GM21576 (cell line): ENCODE measurements around the gene LRRC27.

Source experiments
- ATAC-seq: cut with Tn5 transposase; IDR thresholded peaks from one replicate; pipeline ENCODE4 v1.9.1; 2021; ENCODE audit warnings: mild to moderate bottlenecking, moderate library complexity; ENCODE audit not compliant: unreplicated experiment

Gene LRRC27

DNA sequence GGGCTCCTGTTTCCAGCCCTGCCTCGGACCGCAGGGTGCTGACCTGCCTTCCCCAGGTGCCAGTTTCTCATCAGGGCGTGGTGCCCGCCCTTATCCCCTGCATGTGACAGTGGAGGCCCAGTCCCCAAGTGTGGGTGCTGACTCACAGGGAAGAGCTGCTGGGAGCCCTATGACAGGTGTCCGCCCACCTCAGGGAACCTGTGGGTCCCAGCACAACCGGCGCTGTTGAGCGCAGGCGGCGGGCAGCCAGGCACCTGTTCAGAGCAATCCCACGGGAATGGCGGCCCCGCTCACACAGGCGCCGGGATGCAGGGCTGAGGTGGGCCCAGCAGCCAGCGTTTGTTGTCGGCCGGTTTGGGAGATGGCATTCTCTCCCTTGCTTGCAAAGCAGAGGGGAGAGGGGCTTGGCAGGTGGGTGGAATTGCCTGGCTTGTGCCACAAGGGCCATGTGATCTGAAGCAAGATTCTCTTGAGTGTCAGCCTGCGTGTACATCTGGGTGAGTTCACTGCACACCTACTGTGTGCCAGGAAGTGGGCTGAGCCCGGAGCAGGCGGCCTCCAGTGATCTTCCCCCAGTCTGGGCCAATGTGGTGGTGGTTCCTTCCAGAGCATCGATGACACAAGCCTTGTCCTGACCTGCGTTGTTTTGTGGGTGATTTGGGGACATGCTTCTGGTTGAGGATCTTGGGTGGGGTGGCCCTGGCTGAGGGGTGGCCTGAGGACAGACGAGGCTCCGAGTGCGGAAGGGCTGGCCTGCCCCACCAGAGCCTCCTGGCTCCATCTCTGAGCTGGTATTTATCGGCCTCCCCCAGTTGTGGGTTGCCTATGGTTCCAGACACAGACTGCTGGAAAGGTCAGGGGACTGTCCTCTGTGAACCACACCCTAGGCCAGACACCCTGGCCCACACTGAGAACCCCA lies 67.4 kb downstream of the LRRC27 start:
- no peak for ATAC-seq

DNA sequence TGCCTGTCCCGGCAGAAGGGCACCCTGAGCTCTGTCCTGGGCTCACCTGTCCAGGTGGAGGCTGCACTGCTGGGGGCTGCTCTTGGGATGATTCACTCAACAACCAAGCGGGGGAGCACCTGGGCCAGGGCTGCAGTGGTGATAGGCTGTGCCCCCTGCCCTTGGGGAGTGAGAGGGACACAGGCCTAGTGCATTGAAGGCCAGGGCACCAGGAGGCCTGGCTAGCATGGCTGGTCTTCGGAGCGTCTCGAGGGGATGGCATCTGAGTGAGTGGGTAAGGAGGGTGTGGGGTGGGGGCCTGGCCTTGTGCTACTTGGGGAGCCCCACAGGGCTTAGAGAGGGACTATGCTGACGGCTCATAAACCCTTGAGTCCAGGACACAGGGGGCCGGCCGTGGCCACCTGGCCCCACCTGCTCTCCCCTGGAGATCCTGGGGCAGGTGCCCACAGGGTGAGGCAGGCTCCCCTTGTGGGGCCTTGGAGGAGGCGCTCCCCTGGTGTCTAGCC lies 68.1 kb downstream of the LRRC27 start:
- ATAC-seq, result no peak

DNA sequence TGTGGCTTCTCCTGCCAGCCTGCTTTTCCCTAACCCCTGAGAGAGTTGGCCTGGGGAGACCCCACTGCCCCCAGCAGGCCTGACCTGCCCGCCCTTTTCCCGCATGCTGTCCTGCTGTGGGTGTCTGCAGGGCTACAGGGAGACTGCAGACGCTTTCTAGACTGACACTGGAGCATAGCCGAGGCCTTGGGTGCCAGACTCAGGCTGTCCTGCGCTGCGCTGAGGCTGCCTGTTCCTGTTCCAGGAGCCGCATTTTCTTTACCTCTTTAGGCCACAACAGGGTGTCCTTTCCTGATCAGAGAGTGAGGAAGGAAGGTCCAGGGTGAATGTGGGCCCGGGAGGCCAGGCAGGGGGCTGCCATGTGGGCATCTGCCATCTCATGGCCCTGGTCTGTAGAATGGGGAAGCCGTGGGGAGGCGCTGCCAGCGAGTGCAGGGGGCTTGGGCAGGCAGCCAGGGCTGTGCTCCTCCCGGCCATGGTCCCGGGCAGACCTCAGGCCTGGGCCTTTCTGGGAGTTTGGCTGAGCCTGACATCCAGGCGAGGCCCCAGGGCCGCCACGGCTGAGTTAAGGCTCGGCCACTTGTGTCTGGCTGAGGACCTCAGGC lies 68.7 kb downstream of the LRRC27 start:
- ATAC-seq, result no peak

DNA sequence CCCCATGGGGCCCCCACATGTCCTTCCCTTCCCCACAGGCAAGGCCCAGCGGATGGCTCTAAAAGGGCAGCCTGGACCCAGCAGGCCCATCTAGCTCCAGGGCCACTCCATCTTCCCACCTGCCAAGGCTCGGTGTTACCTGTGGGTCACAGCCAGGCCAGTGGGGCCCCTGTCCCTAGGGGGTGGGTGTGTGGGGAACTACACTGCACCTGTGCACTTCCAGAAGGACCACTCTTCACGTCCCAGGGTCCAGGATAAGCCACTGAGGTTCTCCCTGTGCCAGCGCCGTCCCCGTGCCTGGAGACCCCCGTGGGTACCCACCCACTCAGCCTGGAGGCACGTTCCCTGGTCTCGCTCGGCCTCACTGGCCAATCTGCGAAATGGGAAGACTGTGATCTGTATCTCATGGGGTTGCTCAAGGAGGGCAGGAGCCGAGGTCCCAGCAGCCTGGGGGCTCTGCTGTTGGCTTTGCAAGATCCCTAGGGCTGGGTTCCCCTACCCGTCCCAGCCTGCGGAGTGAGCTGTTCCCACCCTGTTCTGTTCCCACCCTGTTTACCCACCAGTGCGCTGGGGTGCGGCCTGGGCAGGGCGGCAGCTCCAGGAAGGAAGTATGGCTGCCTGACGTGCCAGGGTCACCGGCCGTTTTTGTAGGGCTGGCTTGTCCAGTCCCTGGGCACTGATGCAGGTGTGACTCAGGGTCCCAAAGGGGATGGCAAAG lies 69.6 kb downstream of the LRRC27 start:
- no peak for ATAC-seq

DNA sequence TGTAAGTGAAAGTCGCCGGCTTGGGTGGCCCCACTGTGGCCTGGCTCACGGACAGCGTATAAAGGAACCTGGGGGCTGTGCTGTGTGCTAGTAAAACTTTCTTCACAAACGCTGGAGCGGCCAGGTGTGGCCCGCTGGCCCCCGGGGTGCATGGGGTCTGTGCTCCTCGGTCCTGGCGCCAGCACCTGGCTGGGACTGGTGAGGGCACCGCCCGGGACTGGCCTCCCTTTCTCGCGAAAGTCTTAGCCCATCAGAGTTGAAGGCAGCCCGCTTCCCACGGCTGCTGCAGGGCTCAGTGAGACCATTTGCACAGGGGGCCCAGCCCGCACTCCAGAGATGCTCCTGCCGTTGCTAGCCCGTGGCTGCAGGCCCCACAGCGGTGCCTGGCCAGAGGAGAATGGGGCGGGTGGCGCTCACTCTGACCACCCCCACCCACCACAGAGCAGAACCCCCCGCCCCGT lies 70.8 kb downstream of the LRRC27 start:
- ATAC-seq, result no peak

DNA sequence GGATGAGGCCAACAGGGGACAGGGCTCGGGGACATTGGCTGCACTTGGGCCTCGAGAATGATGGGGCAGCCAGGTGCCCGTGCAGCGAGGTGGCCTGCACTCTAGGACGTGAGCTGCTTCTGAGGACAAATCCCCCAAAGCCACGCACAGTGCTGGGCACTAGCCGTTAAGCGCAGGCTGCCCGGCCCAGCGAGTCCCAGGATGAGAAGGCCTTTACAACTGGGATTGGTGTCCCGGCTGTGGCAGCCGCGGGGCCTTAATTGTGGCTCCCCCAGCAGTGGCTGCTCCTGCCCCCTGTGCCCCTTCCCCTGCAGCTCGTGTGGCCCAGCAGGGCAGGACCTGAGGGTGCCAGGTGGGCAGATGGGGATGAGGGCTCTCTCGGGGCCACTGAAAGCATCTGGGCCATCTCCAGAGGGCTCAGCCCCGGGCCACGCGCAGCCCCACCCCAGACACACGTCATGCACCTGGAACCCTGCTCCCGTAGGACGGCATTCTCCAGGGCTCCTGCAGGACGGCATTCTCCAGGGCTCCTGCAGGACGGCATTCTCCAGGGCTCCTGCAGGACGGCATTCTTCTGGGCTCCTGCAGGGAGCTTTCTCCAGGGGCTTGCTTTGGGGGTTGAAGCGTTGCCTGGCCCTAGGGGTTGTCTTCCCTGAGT lies 71.6 kb downstream of the LRRC27 start:
- ATAC-seq, result no peak

DNA sequence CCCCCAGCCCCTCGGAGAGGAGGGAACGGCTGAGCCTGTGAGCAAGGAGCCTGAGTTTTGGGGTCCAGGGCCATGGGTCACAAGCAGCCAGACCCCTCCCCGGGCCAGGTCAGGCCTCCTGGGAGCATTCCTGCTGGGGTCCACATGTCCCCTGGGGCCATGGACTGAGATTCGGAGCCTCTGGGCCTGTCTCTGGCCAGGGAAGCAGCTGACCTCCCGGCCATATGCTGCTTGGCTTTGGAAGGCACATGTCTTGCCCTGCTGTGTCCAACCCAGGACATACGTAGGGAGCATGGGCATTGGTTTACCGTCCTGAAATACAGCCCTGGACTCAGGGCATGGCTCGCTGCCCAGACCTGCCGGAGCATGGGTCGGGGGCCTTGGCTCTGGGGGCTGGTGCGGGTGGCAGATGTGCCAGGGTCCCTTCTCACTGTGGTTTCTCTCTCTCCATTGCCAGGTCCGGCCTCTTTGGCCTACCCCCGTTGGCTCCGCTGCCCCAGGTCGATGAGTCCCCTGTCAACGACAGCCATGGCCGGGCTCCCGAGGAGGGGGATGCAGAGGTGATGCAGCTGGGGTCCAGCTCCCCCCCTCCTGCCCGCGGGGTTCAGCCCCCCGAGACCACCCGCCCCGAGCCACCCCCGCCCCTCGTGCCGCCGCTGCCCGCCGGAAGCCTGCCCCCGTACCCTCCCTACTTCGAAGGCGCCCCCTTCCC lies 72.3 kb downstream of the LRRC27 start:
- ATAC-seq, result no peak

DNA sequence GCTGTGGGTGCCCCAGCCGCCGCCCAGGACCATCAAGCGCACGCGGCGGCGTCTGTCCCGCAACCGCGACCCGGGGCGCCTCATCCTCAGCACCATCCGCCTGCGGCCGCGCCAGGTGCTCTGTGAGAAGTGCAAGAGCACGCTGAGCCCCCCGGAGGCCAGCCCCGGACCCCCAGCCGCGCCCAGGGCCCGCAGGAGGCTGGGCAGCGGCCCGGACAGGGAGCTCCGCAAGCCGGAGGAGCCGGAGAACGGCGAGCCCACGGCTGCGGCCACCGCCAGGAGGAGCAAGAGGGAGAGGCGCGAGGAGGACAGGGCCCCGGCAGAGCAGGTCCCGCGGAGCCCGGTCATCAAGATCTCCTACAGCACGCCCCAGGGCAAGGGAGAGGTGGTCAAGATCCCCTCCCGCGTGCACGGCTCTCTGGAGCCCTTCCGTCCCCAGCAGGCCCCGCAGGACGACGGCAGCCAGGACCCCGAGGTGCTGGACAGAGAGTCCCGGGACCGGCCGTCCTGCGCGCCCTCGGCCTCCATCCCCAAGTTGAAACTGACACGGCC lies 73.0 kb downstream of the LRRC27 start:
- no peak for ATAC-seq

DNA sequence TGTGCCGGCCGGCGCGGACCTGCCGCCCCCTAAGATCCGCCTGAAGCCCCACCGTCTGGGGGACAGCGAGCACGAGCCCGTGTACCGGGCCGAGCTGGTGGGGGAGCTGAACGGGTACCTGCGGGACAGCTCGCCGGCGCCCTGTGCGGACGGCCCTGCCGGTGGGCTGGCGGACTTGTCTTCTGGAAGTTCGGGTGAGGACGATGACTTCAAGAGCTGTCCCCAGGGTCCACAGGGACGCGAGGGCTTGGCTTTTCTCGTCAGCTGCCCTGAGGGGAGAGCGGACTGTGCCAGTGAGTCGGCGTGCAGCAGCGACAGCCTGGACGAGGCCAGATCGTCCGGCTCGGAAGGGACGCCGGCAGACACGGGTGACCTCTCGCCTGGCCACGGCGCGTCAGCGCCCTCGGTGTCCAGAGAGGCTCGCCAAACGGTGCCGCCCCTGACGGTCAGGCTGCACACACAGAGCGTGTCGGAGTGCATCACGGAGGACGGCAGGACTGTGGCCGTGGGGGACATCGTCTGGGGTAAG lies 73.5 kb downstream of the LRRC27 start:
- ATAC-seq, result no peak

DNA sequence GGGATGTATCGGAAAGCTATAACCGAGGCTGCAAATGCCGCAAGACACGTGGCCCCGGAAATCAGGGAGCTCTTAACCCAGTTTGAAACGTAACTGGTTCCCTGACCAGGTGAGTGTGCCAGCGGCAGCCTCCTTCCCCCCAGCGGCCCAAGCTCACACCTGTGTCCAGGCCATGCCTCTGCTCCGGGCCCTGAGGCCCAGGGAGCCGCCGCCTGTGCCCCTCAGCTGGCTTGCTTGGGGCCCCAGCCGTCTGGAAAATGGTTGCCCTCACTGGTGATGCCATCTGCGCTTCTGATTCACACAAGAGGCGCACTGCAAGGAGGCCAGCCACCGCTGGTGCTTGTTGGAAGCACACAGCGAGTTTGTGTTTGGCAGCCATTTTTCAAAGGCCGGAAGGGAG lies 74.2 kb downstream of the LRRC27 start:
- ATAC-seq, result no peak

DNA sequence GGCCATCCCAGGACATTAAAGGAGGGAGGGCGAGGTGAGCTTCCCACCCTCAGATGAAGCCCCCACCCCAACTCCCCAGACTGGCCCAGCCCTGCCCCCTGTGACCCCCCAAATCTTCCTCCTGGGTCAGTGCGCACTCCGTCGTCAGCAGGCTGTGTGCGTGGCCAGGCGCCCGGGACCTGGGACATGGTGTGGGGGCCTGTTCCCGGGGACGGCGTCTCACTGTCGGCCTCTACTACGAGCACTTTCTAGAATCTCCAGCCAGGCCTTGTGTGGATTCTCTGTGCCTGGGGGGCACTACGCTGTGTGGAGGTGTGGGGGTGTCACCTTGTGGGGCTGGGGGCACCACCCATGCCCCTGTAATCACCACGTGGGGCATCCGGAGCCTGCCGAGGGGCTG lies 74.8 kb downstream of the LRRC27 start:
- ATAC-seq, result no peak

DNA sequence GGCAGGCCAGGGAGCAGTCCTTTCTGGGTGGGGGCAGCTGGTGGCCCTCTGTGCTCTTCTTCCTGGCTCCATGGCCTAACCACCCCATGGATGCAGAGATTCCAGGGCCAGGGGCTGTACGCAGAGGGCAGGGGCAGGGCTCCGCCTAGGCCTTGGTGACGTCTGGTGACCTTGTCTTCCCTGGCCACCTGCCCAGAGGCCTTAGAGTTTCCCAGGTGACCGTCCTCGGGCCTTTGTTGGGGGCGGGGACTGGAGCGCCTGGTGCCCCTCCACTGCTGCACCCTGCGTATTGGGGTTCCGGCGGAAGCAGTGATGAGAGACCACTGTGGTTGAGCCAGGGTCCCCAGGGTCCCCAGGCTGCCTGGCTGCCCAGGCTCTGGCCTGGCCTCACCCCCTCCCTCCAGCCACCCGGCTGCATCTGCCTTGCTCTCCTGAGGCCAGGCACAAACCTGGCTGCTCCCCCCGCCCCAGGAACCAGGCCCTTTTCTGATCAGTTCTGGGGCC lies 75.3 kb downstream of the LRRC27 start:
- no peak for ATAC-seq

DNA sequence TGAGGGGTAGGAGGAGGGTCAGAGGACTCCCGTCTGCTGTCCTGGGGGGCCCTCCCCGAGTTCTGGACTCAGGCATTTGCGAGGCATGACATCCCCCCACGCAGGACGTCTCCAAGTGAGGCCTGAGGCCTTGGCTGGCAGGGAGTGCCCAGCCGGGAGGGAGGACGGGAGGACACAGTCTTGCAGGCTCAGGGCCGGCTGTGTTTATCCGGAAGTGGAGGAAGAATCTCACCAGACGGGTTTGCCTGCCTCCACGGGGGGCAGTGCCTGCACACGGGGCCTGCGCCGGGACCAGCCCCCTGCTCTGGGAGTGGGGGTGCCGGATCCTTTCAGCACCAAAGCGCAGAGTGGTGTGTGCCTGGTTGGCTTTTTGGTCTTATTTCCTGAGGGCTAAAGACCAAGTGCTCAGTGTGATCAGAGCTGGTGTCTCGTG lies 75.9 kb downstream of the LRRC27 start:
- ATAC-seq, result no peak

DNA sequence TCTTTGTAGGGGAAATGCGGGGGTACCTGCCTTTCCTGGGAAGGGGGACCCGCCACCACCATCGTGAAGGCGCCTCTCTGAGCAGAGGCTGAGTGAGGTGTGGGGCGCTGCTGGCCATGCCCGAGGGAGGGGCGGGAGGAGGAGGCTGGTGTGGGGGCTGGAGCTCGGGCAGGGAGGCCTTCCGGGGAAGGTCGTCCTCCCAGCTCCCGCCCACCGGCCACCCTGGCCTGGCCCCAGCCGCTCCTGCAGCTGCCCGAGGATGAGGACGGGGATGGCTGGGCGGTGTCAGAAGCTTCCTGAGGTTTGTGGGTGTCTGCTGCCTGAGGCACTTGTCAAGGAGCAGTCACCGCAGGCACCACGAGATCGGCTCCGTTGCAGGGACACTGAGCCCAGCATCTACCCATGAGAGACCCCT lies 76.4 kb downstream of the LRRC27 start:
- ATAC-seq, result no peak

DNA sequence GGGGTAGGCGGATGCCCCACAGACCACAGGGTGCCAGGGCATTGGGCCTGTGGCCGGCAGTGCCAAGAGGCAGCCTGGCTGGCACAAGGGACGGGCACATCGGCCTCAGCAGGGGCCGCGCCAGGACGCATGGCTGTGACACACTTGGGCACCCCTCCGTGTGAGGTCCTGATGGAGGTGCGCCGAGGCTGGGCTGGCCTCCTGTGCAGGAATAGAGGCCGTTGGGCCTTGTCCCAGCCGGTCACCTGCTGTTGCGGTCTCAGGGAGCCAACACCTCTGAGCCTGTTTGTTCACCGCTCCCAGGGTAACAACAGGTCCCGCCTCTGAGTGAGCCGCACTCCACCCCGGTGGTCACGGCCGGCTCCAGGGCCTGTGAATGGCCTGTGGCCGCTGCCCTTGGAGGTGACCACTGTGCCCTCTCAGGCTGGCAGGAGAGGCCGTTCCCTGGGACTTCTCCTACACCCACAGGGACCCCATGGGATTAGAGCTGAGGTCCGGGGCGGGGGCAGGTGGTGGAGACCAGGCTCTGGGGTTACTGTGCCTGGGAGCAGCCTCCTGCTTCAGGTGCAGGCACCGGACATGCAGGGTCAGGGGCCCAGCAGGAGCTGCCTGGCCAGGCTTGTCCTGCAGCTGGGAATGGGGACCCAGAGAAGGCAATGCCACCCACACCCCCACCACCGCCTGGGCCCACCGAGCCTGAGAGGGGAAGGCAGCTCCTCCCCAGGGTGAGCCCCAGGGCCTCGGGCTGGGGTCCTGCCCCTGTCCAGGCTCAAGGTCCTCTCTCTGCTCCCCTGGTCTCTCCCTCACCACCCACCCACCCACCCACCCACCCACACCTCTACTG lies 77.1 kb downstream of the LRRC27 start:
- ATAC-seq, result no peak

DNA sequence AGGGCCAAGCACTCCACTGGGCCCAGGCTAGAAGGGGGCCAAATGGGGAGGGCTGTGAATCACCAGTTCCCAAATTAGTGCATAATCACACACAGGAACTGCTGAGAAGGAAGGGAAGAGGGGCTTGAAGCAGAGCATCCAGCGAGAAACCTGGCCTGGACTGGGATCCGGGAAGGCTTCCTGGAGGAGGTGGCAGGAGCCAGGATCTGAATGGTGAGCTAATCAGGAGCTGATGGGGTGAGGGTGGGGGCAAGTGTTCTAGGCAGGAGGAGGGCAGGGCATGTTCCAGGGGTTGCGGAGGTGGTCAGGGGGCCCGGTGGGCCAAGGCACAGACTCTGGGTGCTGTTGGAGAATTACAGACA lies 77.7 kb downstream of the LRRC27 start:
- no peak for ATAC-seq

DNA sequence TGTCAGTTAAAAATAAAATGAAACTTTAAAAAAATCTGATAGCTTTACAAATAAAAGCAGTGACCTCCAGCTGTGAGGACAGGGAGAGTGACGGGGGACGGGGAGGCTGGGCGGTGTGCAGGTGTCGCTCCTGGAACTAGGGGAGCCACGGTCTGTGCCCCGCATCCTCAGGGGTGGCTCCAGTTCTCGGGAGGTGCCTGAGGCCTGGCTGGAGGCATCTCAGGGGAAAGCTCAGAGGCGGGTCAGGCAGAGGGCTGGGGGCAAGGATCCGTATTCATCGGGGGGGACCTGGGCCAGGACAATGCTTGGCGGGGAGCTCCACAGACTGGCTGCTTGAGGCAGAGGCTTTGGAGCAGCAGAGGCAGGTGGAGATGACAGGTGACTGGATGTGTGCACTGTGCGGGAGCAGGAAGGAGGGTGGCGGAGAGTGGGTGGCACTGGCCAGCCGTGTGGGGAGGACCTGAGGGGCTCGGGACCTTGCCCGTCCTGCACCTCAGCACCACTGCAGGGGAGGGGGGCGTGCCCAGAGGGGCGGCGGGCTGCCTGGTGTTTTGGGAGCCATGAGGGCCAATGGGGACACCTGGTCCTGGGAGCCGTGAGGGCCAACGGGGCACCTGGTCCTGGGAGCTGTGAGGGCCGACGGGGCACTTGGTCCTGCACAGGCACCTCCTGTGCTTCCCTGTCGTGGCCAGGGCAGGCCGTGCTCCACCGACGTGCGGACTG lies 78.2 kb downstream of the LRRC27 start:
- ATAC-seq, result no peak
